HG03039 (cell line): ENCODE results near the gene TVP23A.
"Not testable (repeated sequence)": the region's sequence is repeated elsewhere in the genome, so short reads cannot be mapped to it uniquely, and the experiment has no call there.

Experiments used
- ATAC-seq: cut with Tn5 transposase; IDR thresholded peaks from one replicate; pipeline ENCODE4 v1.9.1; 2021; ENCODE audit warnings: mild to moderate bottlenecking, moderate library complexity; ENCODE audit not compliant: unreplicated experiment

TVP23A gene

GRCh38 chr16:10752843-10753523 is 65.6 kb downstream of the TVP23A start:
- peak; percentile 39 for ATAC-seq

GRCh38 chr16:10751291-10751697 is 67.3 kb downstream of the TVP23A start:
- no peak for ATAC-seq

DNA sequence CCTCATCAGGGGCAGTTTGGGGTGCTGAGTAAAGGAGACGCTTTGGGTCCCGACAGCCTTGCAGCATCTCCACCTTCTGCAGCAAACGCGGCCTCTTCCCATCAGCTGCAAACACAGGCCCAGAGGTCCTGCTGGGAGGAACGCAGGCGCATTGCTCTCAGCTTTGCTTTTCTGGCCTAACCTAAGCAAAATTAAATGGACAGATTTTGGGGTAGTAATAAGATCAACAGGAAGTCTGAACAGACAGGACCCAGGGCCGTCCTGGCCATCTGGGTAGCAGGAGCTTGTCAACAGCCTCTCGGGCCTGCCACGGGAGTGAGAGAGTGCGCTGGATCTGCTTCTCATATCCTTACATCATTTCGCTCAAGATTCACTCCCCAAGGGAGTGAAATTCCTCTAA is 67.8 kb downstream of the TVP23A start:
- no peak for ATAC-seq

DNA sequence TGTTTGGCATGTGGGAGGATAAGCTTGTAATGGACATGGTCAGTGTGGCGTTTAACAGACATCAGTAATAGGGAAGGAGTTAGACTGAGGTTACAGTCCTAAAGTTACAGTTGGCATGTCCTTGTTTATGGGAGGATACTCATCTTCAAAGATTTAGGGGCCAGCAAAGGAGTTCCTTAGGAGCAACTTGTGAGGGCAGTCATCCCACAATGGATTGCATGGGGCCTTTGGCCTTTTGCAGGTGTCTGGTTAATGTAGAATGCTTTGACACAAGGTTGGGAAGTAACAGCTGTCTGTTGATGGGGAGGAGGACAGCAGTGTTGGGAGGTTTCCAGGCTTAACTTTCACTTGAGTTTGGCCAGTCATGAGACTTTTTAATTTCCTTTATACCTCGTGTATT is 72.8 kb downstream of the TVP23A start:
- ATAC-seq = no peak

- ATAC-seq = no peak
Measured at GRCh38 chr16:10744370-10745030, 74.1 kb downstream of the TVP23A start.

- peak; percentile 75 for ATAC-seq
Measured at GRCh38 chr16:10743610-10744369, 74.8 kb downstream of the TVP23A start, which contains the start of gene NUBP1. Gene NUBP1 (plus strand): TSS chr16:10743842. CDS start chr16:10743864, 22 bp downstream.

- ATAC-seq = no peak
Measured at GRCh38 chr16:10743227-10743609, 75.4 kb downstream of the TVP23A start.

GRCh38 chr16:10741844-10742243 is 76.8 kb downstream of the TVP23A start:
- ATAC-seq = no peak

GRCh38 chr16:10741249-10741648 is 77.3 kb downstream of the TVP23A start:
- ATAC-seq = not testable (repeated sequence)

DNA sequence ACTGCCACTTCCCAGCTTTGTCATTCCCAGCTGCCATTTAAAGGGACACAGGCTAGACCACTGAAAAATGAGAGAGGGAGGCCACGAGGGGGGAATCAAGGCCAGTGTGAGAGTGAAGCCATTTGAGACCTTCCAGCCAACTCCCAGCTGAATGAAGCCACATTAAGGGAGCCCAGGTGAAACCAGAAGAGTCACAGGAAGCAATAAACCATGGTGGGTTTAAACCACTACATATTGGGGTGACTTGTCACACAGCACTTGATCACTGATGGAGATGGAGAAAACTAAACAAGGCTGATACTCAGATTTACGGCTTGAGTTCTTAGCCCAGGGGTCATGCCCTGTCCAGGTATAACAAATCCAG is 77.8 kb downstream of the TVP23A start:
- no peak for ATAC-seq

DNA sequence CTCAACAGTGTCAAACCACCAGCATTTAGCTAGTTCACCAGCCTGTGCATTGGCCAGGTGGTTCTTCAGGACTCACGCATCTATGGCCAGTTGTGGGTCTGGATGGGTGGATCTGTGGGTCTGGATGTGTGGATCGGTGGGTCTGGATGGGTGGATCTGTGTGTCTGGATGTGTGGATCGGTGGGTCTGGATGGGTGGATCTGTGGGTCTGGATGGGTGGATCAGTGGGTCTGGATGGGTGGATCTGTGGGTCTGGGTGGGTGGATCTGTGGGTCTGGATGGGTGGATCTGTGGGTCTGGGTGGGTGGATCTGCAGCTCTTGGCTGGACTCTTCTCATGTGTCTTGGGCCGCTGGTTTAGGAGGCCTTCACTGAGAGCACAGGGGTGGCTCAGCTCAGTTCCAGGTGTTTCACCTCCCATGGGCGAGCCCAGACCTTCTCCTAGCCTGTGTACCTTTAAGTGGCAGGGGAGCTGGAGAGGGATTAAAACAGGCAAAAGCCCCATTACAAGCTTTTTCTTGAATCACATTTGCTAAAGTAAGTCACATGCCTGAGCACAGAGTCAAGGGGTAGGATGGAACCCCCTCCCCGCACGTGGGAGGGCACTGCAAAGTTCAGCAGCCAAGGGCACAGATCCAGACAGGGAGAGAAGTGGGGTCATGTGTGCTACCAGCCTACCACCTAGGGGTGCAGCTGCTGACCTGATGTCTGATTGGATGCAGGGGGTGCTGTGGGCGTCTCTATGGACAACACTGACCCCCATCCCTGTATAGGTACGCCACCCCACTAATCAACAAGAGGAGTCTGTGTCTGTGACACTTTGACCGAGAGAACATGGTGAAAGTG is 78.4 kb downstream of the TVP23A start:
- ATAC-seq = no peak

GRCh38 chr16:10738231-10739077 is 80.1 kb downstream of the TVP23A start:
- peak; percentile 54 for ATAC-seq

GRCh38 chr16:10737068-10737625 is 81.4 kb downstream of the TVP23A start:
- no peak for ATAC-seq

DNA sequence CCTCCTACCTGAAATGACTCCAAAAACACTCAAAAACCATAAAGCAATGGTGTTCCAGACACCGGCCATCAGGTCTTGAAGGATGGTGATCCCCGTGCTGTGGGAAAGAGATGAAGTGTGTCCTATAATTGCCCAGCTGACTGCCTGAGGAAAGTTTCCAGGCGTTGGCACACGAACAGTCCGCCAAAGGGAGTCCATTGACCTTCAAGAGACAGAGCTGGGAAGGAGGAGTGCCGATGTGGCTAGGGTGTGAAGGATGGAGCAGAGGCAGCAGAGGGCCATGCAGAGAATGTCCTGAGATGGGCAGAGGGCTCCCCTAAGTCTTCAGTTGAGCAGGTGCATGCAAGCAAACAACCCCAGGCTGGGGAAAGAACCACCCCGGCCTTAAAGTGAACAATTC is 86.8 kb downstream of the TVP23A start:
- no peak for ATAC-seq

GRCh38 chr16:10729104-10730048 is 89.2 kb downstream of the TVP23A start:
- ATAC-seq = no peak

- ATAC-seq = no peak
Measured at GRCh38 chr16:10728003-10728887, 90.3 kb downstream of the TVP23A start.
